GM21717 (cell line): ENCODE results near the gene FAM169A.
A peak's percentile ranks its signal among the peaks of the same experiment; 100 is the strongest.
"Not testable (repeated sequence)": the region's sequence is repeated elsewhere in the genome, so short reads cannot be mapped to it uniquely, and the experiment has no call there.

Experiments used
- ATAC-seq: cut with Tn5 transposase; IDR thresholded peaks from one replicate; pipeline ENCODE4 v1.9.1; 2021; ENCODE audit warnings: mild to moderate bottlenecking, moderate library complexity; ENCODE audit not compliant: unreplicated experiment

FAM169A gene

DNA sequence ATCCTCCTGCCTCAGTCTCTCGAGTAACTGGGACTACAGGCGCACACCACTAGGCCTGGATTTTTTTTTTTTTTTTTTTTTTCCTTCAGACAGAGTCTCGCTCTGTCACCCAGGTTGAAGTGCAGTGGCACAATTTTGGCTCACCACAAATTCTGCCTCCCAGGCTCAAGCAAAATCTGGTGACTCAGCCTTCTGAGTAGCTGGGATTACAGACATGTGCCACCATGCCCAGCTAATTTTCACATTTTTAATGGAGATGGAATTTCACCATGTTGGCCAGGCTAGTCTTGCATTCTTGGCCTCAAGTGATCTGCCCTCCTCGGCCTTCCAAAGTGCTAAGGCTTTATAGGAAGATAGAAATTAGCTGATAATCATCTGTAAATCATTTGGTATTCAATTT, 55.3 kb downstream of the FAM169A start:
- ATAC-seq: no peak

DNA sequence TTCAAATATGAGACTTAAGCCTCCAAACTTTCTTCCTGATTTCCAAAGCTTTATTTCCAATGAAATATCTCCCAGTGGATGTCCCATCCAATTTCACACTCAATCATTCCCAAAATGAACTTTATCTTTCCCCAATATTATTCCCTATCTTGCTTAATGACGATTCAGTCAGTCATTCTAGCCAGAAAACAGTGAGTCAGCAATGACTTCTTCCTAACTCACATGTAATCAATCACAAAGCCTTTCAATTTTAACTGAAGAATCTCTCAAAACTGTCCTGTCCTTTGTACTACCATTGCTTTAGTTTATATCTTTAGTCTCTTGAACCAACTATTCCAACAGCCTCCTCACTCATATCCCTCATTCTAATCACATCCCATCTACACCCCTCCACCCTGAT, 64.2 kb downstream of the FAM169A start:
- ATAC-seq: no peak

GRCh38 chr5:74801197-74801596, 65.0 kb downstream of the FAM169A start:
- ATAC-seq: no peak

DNA sequence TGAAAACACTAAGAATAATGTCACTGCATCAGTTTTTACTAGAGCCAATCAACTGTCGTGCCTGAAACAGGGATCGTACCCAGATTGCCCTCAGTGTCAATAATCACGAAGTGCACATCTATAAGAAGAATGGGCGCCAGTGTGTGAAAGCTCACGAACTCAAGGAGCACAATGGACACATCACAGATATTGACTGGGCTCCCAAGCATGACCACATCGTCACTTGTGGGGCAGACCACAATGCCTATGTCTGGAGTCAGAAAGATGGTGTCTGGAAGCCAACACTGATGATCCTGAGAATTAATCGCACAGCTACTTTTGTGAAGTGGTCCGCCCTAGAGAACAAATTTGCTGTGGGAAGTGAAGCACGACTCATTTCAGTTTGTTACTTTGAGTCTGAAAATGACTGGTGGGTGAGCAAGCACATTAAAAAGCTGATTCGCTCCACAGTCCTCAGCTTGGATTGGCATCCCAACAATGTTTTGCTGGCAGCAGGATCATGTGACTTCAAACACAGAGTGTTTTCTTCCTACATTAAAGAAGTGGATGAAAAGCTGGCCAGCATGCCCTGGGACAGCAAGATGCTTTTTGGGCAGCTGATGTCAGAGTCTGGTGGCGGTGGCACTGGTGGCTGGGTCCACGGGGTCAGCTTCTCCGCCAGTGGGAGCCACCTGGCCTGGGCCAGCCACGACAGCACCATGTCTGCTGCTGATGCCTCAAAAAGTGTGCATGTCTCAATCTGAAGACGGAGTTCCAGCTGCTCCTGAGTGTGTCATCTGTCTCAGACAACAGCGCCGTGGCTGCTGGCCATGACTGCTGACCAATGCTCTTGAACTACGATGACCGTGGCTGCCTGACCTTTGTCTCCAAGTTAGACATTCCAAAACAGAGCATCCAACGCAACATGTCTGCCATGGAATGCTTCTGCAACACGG, 66.9 kb downstream of the FAM169A start:
- ATAC-seq: no peak

- ATAC-seq: not testable (repeated sequence)
Measured at GRCh38 chr5:74791669-74792068, 74.5 kb downstream of the FAM169A start.

DNA sequence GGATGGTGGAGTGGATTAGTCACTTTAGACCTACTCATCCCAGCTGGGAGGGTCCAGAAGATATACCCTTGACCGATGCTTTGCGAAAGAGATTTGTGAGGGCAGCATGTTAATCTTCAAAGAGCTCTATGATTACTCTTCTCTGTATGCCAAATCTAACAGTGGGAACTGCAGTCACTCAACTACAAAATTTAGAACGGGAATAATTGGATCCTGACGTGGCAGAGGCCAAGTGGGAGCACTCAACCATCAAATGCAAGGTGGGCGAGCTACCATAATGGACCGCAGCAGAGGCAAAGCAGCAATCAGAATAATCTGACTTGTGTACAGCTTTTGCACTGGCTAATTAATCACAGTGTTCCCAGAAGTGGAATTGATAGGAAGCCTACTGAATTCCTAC, 78.8 kb downstream of the FAM169A start:
- ATAC-seq: no peak

- ATAC-seq: no peak
Measured at GRCh38 chr5:74786851-74787250, 79.3 kb downstream of the FAM169A start.

DNA sequence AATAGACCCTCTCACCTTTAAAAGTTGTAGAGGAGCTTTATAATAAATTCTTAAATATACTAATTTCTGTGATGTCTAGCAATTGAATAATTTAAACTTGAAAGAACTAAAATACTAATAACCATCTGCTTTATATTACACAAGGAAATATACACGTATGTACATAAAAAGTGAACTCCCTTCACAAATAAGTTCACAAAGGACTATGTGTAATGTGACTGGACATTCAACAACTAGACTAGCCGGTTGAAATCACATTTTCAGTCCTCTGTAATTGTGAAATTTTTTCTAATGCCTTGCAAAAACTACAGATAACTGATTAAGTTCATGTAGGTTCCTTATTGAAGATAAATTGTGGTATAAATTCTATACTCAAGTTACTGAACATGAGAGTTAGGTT, 87.6 kb downstream of the FAM169A start:
- no peak for ATAC-seq

- no peak for ATAC-seq
Measured at GRCh38 chr5:74772359-74772758, 93.8 kb downstream of the FAM169A start.

DNA sequence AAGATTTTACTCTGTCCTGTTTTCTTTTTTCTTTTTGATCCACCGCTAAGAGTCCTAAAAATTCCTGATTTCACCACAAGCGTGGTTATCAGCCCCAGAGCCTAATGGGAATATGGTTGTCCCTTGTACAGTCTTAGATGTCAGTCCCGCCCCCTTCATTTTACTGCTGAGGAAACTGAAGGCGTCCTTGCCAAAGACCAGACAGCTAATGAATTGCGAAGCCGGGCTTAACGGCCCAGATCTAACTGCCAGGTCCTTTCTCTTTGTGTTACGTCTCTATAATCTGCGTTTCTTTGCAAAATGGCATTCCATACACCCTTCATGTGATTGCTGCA, 98.6 kb downstream of the FAM169A start:
- ATAC-seq: peak; percentile 32

DNA sequence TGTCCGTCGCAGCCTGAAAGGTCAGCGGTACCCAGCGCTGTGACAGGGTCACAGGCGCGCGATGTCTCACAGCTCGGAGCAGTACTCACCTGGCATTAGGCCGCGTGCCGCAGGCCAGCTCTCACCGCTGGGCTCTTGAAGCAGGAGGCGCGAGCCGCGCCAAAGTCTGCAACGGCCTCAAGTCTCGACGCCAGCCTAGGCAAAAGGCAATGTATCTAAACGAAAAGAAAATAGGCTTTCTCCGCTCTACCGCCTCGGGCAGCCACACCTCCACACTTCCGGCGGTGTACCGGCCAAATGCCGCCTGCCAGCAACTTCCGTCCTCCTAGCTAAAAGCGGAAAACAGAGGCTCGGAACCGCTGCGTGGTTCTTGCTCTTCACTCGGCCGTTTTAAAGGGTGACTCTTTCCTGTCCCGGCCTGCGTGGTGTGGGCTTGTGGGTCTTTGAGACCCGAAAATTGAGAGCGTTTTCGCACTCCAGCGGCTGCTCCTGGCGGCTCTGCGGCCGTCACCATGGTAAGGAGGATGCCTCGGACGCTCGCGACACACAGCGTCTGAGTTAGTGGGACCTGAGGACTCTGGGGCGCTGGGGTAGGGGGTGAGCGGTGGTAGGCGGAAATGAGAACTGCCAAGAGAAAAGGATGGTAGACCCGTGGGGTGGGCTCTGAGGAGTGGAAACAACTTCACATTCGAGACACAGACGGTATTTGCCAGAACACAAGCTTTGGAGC, 99.2 kb downstream of the FAM169A start, which contains the start of the genes GFM2 and NSA2:
Gene GFM2, minus strand, starts transcription at position 269 of the 730 bp plus-strand sequence. CDS start 3,375 bp downstream, outside the sequence.
Gene NSA2, plus strand, starts transcription at position 401 of the 730 bp plus-strand sequence. Its CDS starts 112 bp downstream, at position 513.
- peak; percentile 83 for ATAC-seq

- peak; percentile 37 for ATAC-seq
Measured at GRCh38 chr5:74766418-74766848, 99.8 kb downstream of the FAM169A start.

DNA sequence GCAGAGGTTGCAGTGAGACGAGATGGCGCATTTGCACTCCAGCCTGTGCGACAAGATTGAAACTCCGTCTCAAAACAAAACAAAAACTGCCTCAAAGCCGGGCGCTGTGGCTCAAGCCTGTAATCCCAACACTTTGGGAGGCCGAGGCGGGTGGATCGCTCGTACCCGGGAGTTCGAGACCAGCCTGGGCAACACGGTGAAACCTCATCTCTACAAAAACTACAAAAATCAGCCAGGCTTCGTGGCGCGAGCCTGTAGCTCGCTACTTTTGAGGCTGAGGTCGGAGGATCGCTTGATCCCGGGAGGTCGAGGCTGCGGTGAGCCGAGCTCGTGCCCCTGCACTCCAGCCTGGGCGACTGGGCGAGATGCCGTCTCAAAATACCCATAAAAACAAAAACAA, 100.3 kb downstream of the FAM169A start:
- ATAC-seq: no peak

- no peak for ATAC-seq
Measured at GRCh38 chr5:74765201-74765600, 101.0 kb downstream of the FAM169A start.

DNA sequence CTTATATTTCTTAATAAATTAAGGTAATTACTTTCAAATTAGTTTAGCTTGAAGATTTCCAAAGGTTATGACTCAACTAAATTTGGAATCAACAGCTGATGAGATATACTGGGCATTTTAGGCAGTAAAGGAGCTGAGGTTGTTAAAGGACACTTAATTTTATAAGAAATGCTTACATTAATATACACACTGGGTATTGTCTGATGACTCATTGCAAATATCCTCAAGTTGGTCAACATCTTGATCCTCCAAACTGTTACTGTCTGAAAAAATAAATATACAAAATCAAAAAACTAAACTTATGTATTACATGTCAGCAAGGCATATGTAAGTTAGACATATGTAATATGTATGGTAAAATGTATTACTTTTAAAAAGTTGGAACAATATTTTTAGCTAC, 102.7 kb downstream of the FAM169A start:
- no peak for ATAC-seq

- ATAC-seq: no peak
Measured at GRCh38 chr5:74762599-74762998, 103.6 kb downstream of the FAM169A start.

- ATAC-seq: no peak
Measured at GRCh38 chr5:74761241-74761640, 104.9 kb downstream of the FAM169A start.

DNA sequence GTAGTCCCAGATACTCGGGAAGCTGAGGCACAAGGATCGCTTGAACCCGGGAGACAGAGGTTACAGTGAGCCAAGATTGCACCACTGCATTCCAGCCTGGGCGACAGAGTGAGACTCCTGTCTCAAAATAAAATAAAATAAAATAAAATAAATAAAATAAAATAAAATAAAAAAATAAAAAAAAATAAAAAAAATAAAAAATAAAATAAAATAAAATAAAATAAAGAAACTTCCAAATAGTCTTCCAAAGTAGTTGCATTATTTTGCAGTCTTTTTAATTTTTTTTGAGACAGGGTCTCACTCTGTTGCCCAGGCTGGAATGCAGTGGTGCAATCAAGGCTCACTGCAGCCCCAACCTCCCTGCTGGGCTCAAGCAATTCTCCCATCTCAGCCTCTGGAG, 117.4 kb downstream of the FAM169A start:
- not testable (repeated sequence) for ATAC-seq

- no peak for ATAC-seq
Measured at GRCh38 chr5:74738406-74738805, 127.8 kb downstream of the FAM169A start.

DNA sequence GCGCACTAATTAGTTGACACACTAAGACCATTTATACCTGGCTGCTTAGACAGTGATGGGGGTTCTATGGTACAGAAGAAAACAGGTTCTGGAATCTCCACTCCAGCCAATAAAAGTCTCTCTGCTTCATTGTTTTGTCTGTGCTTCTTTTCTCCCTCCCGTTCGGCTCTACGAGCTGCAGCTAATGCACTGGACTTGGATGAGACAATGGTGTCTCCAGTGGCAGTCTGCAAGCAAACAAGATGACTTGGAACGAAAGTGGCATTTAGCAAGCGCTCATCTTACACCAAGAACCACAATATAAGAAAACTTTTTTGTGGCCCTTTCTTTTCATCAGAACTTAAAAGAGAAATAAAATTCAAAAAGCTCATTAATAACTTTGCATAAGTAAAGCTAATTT, 129.4 kb downstream of the FAM169A start:
- ATAC-seq: no peak
